Measurements from ENCODE around the gene ZP4. TPM values are rescaled to one million over a fixed set of nuclear protein-coding genes. Genes with fewer than 3 reads are reported as not detected.

The ZP4 gene
- total RNA-seq = not detected

- no peak for DNase-seq (ENCODE audit: low spot score)
- no peaks in the 10 kb centered on the region for H3K27me3 ChIP-seq (replicated peaks; ENCODE audit: insufficient read depth)
- intact Hi-C loops (cut with DNase I) = no loop called here
- no peak within 1 kb of the TSS for H3K27ac ChIP-seq
- no peaks in the 10 kb centered on the region for H3K9me3 ChIP-seq
- 97% methylated on average over 2 of the region's 2 CpGs for WGBS
- TF ChIP-seq POLR2AphosphoS5 (IDR thresholded peaks at IDR 0.05) (no peak), CTCF (IDR thresholded peaks at IDR 0.05) (no peak), POLR2A (IDR thresholded peaks at IDR 0.05) (no peak)
- no peaks in the 10 kb centered on the region for H3K4me1 ChIP-seq (replicated peaks)
- H3K36me3 ChIP-seq = no peaks in the 10 kb centered on the region
- no peak within 1 kb of the TSS for H3K4me3 ChIP-seq
Measured at GRCh38 chr1:237890822-237891221, at the start of gene ZP4. TSS of gene ZP4 (minus strand) at chr1:237890922. CDS start at chr1:237890635, 287 bp downstream.

DNA sequence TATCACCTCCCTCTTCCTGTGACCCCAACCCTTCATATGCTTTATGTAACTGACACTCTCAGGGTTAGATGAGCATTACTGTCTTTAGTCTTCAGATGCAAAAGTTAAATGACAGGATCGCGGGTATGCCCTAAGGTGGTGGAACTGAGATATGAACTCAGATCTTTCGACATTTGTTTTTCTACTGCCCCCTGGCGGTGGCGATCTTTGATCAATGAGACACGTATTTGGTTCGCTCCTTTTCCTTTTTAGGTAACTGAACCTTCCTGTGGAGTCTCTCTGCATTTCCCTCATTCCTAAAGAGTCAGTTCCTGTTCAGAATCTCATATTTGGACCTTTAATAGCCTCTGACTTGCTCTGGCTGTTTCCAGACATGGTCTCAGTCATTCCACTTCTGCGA is 47.8 kb upstream of the ZP4 start:
- H3K27me3 ChIP-seq (replicated peaks; ENCODE audit: insufficient read depth) = no peaks in the 10 kb centered on the region
- intact Hi-C loops (cut with DNase I) = no loop called here
- TF ChIP-seq POLR2AphosphoS5 (IDR thresholded peaks at IDR 0.05) (no peak), POLR2A (IDR thresholded peaks at IDR 0.05) (no peak), CTCF (IDR thresholded peaks at IDR 0.05) (no peak)
- H3K36me3 ChIP-seq = no peaks in the 10 kb centered on the region
- no peak for DNase-seq (ENCODE audit: low spot score)
- H3K9me3 ChIP-seq = no peaks in the 10 kb centered on the region
- H3K27ac ChIP-seq = no peak overlapping the region
- 77% methylated on average over 8 of the region's 8 CpGs for WGBS
- H3K4me3 ChIP-seq = no peak overlapping the region
- no peaks in the 10 kb centered on the region for H3K4me1 ChIP-seq (replicated peaks)

- no peaks in the 10 kb centered on the region for H3K36me3 ChIP-seq
- WGBS = 88% methylated on average over 5 of the region's 5 CpGs
- no peak for TF ChIP-seq POLR2AphosphoS5 (IDR thresholded peaks at IDR 0.05)
- no peak for TF ChIP-seq CTCF (IDR thresholded peaks at IDR 0.05)
- no peak for DNase-seq (ENCODE audit: low spot score)
- intact Hi-C loops (cut with DNase I) = no loop called here
- H3K4me3 ChIP-seq = no peak overlapping the region
- H3K9me3 ChIP-seq = no peaks in the 10 kb centered on the region
- H3K27me3 ChIP-seq (replicated peaks; ENCODE audit: insufficient read depth) = no peaks in the 10 kb centered on the region
- H3K27ac ChIP-seq = no peak overlapping the region
- no peaks in the 10 kb centered on the region for H3K4me1 ChIP-seq (replicated peaks)
Measured at GRCh38 chr1:237938068-237938467, 47.3 kb upstream of the ZP4 start.

DNA sequence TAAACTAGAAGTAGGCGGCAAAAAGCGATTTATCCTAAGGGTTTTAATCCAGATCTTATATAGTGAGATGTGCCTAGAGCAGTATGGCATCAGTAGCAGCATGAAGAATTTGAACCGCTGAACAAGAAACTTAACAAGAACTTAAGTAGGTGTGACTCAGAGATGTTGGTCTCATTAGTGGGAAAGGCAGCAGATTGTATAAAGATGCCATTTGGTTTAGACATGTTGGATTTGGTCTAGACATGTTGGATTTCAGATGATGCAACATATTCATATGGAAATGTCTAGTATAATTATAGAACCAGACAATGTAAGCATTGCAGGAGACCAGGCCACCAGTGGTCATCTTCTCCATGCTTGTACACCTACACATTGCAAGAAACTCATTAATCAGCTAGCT is 42.1 kb upstream of the ZP4 start:
- Histone ChIP-seq H3K27me3 (replicated peaks; ENCODE audit: insufficient read depth) (no peaks in the 10 kb centered on the region), H3K9me3 (no peaks in the 10 kb centered on the region), H3K4me1 (replicated peaks) (no peaks in the 10 kb centered on the region), H3K36me3 (no peaks in the 10 kb centered on the region), H3K27ac (no peak overlapping the region), H3K4me3 (no peak overlapping the region)
- 96% methylated on average over 3 of the region's 3 CpGs for WGBS
- intact Hi-C loops (cut with DNase I) = no loop called here
- TF ChIP-seq POLR2AphosphoS5 (IDR thresholded peaks at IDR 0.05) (no peak), CTCF (IDR thresholded peaks at IDR 0.05) (no peak), POLR2A (IDR thresholded peaks at IDR 0.05) (no peak)
- DNase-seq (ENCODE audit: low spot score) = no peak

GRCh38 chr1:237931581-237931980 is 40.9 kb upstream of the ZP4 start:
- no peaks in the 10 kb centered on the region for H3K27me3 ChIP-seq (replicated peaks; ENCODE audit: insufficient read depth)
- WGBS = 80% methylated on average over 4 of the region's 4 CpGs
- no peak for DNase-seq (ENCODE audit: low spot score)
- TF ChIP-seq POLR2A (IDR thresholded peaks at IDR 0.05) = no peak
- no peak for TF ChIP-seq CTCF (IDR thresholded peaks at IDR 0.05)
- no peak for TF ChIP-seq POLR2AphosphoS5 (IDR thresholded peaks at IDR 0.05)
- H3K9me3 ChIP-seq = no peaks in the 10 kb centered on the region
- no peaks in the 10 kb centered on the region for H3K4me1 ChIP-seq (replicated peaks)
- intact Hi-C loops (cut with DNase I) = no loop called here
- H3K36me3 ChIP-seq = no peaks in the 10 kb centered on the region
- H3K27ac ChIP-seq = no peak overlapping the region
- H3K4me3 ChIP-seq = no peak overlapping the region

All from prostate gland (tissue), 2 donors.